ENCODE results near the gene PIGH. TPM values are rescaled to one million over a fixed set of nuclear protein-coding genes. Genes with fewer than 3 reads are reported as not detected.

The PIGH gene
- polyA plus RNA-seq, 1 donor from 2014 or later: 91.8 TPM

DNA sequence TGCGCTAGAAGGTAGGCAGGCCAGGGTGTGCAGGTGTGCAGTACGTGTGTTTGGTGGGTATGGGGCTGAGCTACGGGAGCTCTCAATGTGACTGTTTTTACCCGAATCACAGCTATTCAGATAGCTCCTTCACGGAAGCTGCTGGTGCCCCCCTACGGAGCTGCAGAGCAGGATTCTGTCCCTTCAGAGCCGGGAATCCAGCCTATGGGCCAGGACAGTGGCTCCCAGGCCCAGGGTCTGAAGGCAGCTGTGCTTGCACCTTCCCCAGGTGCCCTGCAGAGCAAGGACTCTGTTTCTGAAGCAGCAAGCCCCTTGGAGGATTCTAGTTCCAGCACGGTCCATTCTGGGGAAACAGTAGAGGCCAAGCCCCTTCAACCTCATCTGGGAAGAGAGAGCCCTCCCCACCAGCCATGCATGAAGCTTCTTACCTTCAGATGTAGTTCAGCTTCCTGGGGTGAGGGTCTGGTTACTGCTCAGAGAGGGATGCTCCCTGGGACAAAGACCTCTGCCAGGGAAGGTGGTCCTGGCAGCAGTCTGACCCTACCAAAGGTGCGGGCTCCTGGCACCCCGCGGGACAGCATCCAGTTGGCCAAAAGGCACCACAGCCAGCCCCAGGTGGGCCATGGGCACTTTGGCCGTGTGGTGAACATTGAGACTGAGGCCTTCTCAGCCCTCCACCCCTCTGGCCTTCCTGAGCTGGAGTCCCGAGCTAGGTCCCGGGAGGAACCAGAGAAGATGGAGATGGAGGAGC lies 37.9 kb downstream of the PIGH start:
- Histone ChIP-seq H3K9me3 (ENCODE audit: low read length) (no peaks in the 10 kb centered on the region), H3K9me2 (ENCODE audit: insufficient read depth, low read length) (no peaks in the 10 kb centered on the region), H4K20me1 (ENCODE audit: insufficient read depth) (no peaks in the 10 kb centered on the region), H3K27me3 (ENCODE audit: insufficient read depth, low read depth, low read length) (no peaks in the 10 kb centered on the region), H2AFZ (ENCODE audit: low read depth, low read length) (no peak overlapping the region), H3F3A (ENCODE audit: insufficient read depth, low read length, poor library complexity, severe bottlenecking) (no peaks in the 10 kb centered on the region), H3K36me3 (ENCODE audit: insufficient read depth, low read length) (peaks cover 1% of the 10 kb centered on the region), H3K27ac (ENCODE audit: low read length) (no peak overlapping the region), H3K4me3 (ENCODE audit: low read length) (no peak overlapping the region), H3K79me2 (replicated peaks; ENCODE audit: insufficient read depth, low read length) (no peaks in the 10 kb centered on the region), H3K9ac (ENCODE audit: low read length) (no peak overlapping the region), H3K4me2 (ENCODE audit: low read length) (no peak overlapping the region)
- no peak for TF ChIP-seq MXI1 (conservative IDR thresholded peaks at IDR 0.05; ENCODE audit: poor library complexity, severe bottlenecking)
- TF ChIP-seq EP300 (conservative IDR thresholded peaks at IDR 0.05; ENCODE audit: poor library complexity, severe bottlenecking): no peak
- TF ChIP-seq, protein P1, sequence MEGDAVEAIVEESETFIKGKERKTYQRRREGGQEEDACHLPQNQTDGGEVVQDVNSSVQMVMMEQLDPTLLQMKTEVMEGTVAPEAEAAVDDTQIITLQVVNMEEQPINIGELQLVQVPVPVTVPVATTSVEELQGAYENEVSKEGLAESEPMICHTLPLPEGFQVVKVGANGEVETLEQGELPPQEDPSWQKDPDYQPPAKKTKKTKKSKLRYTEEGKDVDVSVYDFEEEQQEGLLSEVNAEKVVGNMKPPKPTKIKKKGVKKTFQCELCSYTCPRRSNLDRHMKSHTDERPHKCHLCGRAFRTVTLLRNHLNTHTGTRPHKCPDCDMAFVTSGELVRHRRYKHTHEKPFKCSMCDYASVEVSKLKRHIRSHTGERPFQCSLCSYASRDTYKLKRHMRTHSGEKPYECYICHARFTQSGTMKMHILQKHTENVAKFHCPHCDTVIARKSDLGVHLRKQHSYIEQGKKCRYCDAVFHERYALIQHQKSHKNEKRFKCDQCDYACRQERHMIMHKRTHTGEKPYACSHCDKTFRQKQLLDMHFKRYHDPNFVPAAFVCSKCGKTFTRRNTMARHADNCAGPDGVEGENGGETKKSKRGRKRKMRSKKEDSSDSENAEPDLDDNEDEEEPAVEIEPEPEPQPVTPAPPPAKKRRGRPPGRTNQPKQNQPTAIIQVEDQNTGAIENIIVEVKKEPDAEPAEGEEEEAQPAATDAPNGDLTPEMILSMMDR (IDR thresholded peaks at IDR 0.05; ENCODE audit: poor library complexity, severe bottlenecking): no peak
- no peak for TF ChIP-seq TAF1 (IDR thresholded peaks at IDR 0.05; ENCODE audit: low read depth)
- TF ChIP-seq EZH2 (IDR thresholded peaks at IDR 0.05; ENCODE audit: borderline replicate concordance, insufficient read depth, low read length, poor library complexity, severe bottlenecking): no peak
- no peak for TF ChIP-seq SMC3 (conservative IDR thresholded peaks at IDR 0.05; ENCODE audit: poor library complexity)
- TF ChIP-seq POLR2AphosphoS5 (IDR thresholded peaks at IDR 0.05): no peak
- no peak for TF ChIP-seq RAD21 (conservative IDR thresholded peaks at IDR 0.05)
- TF ChIP-seq, protein P2, sequence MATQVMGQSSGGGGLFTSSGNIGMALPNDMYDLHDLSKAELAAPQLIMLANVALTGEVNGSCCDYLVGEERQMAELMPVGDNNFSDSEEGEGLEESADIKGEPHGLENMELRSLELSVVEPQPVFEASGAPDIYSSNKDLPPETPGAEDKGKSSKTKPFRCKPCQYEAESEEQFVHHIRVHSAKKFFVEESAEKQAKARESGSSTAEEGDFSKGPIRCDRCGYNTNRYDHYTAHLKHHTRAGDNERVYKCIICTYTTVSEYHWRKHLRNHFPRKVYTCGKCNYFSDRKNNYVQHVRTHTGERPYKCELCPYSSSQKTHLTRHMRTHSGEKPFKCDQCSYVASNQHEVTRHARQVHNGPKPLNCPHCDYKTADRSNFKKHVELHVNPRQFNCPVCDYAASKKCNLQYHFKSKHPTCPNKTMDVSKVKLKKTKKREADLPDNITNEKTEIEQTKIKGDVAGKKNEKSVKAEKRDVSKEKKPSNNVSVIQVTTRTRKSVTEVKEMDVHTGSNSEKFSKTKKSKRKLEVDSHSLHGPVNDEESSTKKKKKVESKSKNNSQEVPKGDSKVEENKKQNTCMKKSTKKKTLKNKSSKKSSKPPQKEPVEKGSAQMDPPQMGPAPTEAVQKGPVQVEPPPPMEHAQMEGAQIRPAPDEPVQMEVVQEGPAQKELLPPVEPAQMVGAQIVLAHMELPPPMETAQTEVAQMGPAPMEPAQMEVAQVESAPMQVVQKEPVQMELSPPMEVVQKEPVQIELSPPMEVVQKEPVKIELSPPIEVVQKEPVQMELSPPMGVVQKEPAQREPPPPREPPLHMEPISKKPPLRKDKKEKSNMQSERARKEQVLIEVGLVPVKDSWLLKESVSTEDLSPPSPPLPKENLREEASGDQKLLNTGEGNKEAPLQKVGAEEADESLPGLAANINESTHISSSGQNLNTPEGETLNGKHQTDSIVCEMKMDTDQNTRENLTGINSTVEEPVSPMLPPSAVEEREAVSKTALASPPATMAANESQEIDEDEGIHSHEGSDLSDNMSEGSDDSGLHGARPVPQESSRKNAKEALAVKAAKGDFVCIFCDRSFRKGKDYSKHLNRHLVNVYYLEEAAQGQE (IDR thresholded peaks at IDR 0.05; ENCODE audit: borderline replicate concordance): no peak

DNA sequence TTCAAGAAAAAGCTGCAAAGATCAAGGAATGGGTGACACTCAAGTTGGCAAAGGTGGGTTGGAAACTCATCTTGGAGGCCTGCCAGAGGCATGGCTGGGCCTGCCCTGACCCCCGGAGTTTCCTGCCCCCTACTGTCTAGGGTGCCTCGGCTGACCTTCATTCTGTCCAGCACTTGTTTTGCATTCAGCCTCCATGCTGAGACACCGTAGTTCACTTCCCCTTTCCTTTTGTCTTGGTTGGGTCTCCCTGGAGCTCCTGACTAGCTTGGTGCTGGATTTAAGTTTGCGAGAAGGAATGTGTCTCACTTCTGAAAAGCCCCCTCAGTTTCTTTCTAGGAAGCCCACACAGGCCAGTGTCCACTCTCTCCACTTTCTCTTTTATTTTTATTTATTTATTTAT lies 40.4 kb downstream of the PIGH start:
- Histone ChIP-seq H3K27ac (ENCODE audit: low read length) (no peak overlapping the region), H3K79me2 (replicated peaks; ENCODE audit: insufficient read depth, low read length) (no peaks in the 10 kb centered on the region), H3K4me3 (ENCODE audit: low read length) (no peak overlapping the region), H3K9me3 (ENCODE audit: low read length) (no peaks in the 10 kb centered on the region), H4K20me1 (ENCODE audit: insufficient read depth) (no peaks in the 10 kb centered on the region), H3K9ac (ENCODE audit: low read length) (no peak overlapping the region), H3K36me3 (ENCODE audit: insufficient read depth, low read length) (peaks cover 4% of the 10 kb centered on the region), H2AFZ (ENCODE audit: low read depth, low read length) (no peak overlapping the region), H3K9me2 (ENCODE audit: insufficient read depth, low read length) (no peaks in the 10 kb centered on the region), H3K27me3 (ENCODE audit: insufficient read depth, low read depth, low read length) (no peaks in the 10 kb centered on the region), H3K4me2 (ENCODE audit: low read length) (no peak overlapping the region), H3F3A (ENCODE audit: insufficient read depth, low read length, poor library complexity, severe bottlenecking) (no peaks in the 10 kb centered on the region)
- TF ChIP-seq MXI1 (conservative IDR thresholded peaks at IDR 0.05; ENCODE audit: poor library complexity, severe bottlenecking) (no peak), EP300 (conservative IDR thresholded peaks at IDR 0.05; ENCODE audit: poor library complexity, severe bottlenecking) (no peak), TAF1 (IDR thresholded peaks at IDR 0.05; ENCODE audit: low read depth) (no peak), POLR2AphosphoS5 (IDR thresholded peaks at IDR 0.05) (no peak), EZH2 (IDR thresholded peaks at IDR 0.05; ENCODE audit: borderline replicate concordance, insufficient read depth, low read length, poor library complexity, severe bottlenecking) (no peak), RAD21 (conservative IDR thresholded peaks at IDR 0.05) (no peak), SMC3 (conservative IDR thresholded peaks at IDR 0.05; ENCODE audit: poor library complexity) (no peak)
- TF ChIP-seq, protein P2 (IDR thresholded peaks at IDR 0.05; ENCODE audit: borderline replicate concordance): no peak
- TF ChIP-seq, protein P1 (IDR thresholded peaks at IDR 0.05; ENCODE audit: poor library complexity, severe bottlenecking): no peak
